Measurements from ENCODE around the gene SEC14L3. TPM values are rescaled to one million over a fixed set of nuclear protein-coding genes. Genes with fewer than 3 reads are reported as not detected.

SEC14L3 gene
- total RNA-seq: not detected

- no peak within 1 kb of the TSS for H3K4me3 Mint-ChIP-seq
- no peaks in the 10 kb centered on the region for H3K36me3 Mint-ChIP-seq
- peaks cover 12 to 15% of the 10 kb centered on the region in 2 donors for H3K27me3 Mint-ChIP-seq
- H3K27ac Mint-ChIP-seq: peak within 1 kb of the TSS; percentile 44 to 81
- no peak for DNase-seq (ENCODE audit: low spot score)
- ATAC-seq: no peak
- no peaks in the 10 kb centered on the region for H3K9me3 Mint-ChIP-seq
- H3K4me1 Mint-ChIP-seq (ENCODE audit: low read depth in 2 of 2): peaks cover 12 to 13% of the 10 kb centered on the region in 2 donors
Measured at GRCh38 chr22:30471616-30472318, at the start of gene SEC14L3. Gene SEC14L3, minus strand, starts transcription at chr22:30472017. Its CDS starts 59 bp downstream, at chr22:30471958.

DNA sequence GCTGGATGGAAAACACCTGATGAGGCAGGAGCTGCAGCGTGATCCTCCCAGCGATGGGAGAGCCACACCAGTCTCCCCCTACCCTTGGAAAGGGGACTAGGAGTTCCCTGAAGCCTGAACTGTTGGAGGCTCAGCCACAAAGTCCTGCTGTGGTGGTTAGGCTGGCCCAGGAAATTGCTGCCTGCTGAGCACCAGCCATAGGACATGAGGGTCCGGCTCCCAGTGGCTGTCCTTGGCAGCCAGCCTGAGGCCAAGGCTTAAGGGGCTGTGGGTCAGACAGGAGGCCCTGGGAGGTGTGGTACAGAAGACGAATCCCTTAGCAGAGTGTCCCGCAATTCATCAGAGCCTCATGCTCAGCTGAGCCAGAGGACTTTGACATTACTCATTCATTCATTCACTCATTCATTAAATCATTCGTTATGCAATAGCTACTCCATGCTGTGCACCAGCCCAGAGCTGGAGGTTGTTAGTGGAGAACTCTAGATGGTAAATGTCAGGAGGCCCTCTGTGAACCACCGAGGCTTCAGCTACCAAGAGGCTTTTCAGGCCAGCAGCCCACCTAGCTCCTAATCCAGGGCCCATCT is 48.1 kb upstream of the SEC14L3 start:
- no peak overlapping the region for H3K27ac Mint-ChIP-seq

GRCh38 chr22:30516731-30517130 is 44.9 kb upstream of the SEC14L3 start:
- H3K36me3 Mint-ChIP-seq: no peaks in the 10 kb centered on the region
- ATAC-seq (no peak), DNase-seq (ENCODE audit: low spot score) (no peak)
- no peak overlapping the region for H3K4me3 Mint-ChIP-seq
- no peaks in the 10 kb centered on the region for H3K9me3 Mint-ChIP-seq
- H3K27me3 Mint-ChIP-seq: peaks cover 5 to 9% of the 10 kb centered on the region in 2 donors
- H3K27ac Mint-ChIP-seq: no peak overlapping the region
- H3K4me1 Mint-ChIP-seq (ENCODE audit: low read depth in 2 of 2): no peaks in the 10 kb centered on the region

More for the DNA sequence above, 48.1 kb upstream of the SEC14L3 start:
- Mint-ChIP-seq H3K27me3 (peaks cover 5 to 11% of the 10 kb centered on the region in 2 donors), H3K9me3 (no peaks in the 10 kb centered on the region), H3K4me3 (no peak overlapping the region), H3K4me1 (ENCODE audit: low read depth in 2 of 2) (no peaks in the 10 kb centered on the region), H3K36me3 (no peaks in the 10 kb centered on the region)
- ATAC-seq (no peak), DNase-seq (ENCODE audit: low spot score) (no peak)

DNA sequence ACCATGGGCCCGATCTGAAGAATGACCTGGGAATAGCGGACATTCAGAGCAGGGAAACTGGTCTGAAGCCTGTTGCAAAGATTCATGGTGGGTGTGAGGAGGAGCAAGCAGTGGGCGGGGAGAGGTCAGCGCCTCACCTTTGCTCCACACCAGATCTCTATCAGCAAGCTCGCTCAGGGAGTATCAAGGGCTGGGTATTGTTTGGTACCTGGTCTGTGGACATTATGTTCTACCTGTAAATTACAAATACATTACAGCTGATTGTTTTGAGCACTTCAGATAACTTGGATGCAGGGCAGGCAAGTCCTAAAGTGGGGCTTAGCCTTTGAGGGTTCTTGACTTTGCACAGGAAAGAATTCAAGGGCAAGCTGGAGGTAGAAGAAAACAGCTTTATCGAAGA is 44.5 kb upstream of the SEC14L3 start:
- no peak overlapping the region for H3K4me3 Mint-ChIP-seq
- peaks cover 5 to 9% of the 10 kb centered on the region in 2 donors for H3K27me3 Mint-ChIP-seq
- H3K27ac Mint-ChIP-seq: no peak overlapping the region
- no peaks in the 10 kb centered on the region for H3K4me1 Mint-ChIP-seq (ENCODE audit: low read depth in 2 of 2)
- no peak for DNase-seq (ENCODE audit: low spot score)
- H3K36me3 Mint-ChIP-seq: no peaks in the 10 kb centered on the region
- no peak for ATAC-seq
- H3K9me3 Mint-ChIP-seq: no peaks in the 10 kb centered on the region

GRCh38 chr22:30514252-30514651 is 42.4 kb upstream of the SEC14L3 start:
- H3K9me3 Mint-ChIP-seq: no peaks in the 10 kb centered on the region
- H3K36me3 Mint-ChIP-seq: no peaks in the 10 kb centered on the region
- DNase-seq (ENCODE audit: low spot score) (no peak), ATAC-seq (no peak)
- no peaks in the 10 kb centered on the region for H3K4me1 Mint-ChIP-seq (ENCODE audit: low read depth in 2 of 2)
- no peak overlapping the region for H3K27ac Mint-ChIP-seq
- no peak overlapping the region for H3K4me3 Mint-ChIP-seq
- H3K27me3 Mint-ChIP-seq: peaks cover 5 to 12% of the 10 kb centered on the region in 2 donors

DNA sequence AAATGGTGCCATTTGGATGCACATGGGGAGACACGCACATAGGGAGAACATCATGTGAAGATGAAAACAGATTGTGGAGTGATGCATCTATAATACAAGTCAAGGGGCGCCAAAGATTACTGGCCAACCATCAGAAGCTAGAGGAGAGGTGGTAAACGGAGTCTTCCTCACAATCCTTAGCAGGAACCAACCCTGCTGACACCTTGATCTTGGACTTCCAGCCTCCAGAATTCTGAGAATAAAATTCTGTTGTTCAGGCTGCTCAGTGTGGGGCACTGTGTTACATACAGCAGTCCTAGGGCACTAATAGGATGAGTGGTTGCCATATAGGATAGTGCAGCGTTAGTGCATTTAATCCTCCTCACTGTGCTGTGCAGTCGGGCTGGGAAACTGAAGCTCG is 41.6 kb upstream of the SEC14L3 start:
- H3K4me3 Mint-ChIP-seq: no peak overlapping the region
- H3K9me3 Mint-ChIP-seq: no peaks in the 10 kb centered on the region
- DNase-seq (ENCODE audit: low spot score) (no peak), ATAC-seq (no peak)
- no peaks in the 10 kb centered on the region for H3K36me3 Mint-ChIP-seq
- no peak overlapping the region for H3K27ac Mint-ChIP-seq
- no peaks in the 10 kb centered on the region for H3K4me1 Mint-ChIP-seq (ENCODE audit: low read depth in 2 of 2)
- peaks cover 5 to 12% of the 10 kb centered on the region in 2 donors for H3K27me3 Mint-ChIP-seq

GRCh38 chr22:30511911-30512310 is 40.1 kb upstream of the SEC14L3 start:
- Mint-ChIP-seq H3K4me3 (no peak overlapping the region), H3K36me3 (no peaks in the 10 kb centered on the region), H3K4me1 (ENCODE audit: low read depth in 2 of 2) (no peaks in the 10 kb centered on the region), H3K27me3 (peaks cover 5 to 8% of the 10 kb centered on the region in 2 donors), H3K9me3 (no peaks in the 10 kb centered on the region), H3K27ac (no peak overlapping the region)
- DNase-seq (ENCODE audit: low spot score) (no peak), ATAC-seq (no peak)

GRCh38 chr22:30511109-30511508 is 39.3 kb upstream of the SEC14L3 start:
- Mint-ChIP-seq H3K27ac (no peak overlapping the region), H3K4me1 (ENCODE audit: low read depth in 2 of 2) (no peaks in the 10 kb centered on the region), H3K9me3 (no peaks in the 10 kb centered on the region), H3K36me3 (no peaks in the 10 kb centered on the region), H3K4me3 (no peak overlapping the region), H3K27me3 (peaks cover 12% of the 10 kb centered on the region in 2 donors)
- no peak for DNase-seq (ENCODE audit: low spot score)
- no peak for ATAC-seq

DNA sequence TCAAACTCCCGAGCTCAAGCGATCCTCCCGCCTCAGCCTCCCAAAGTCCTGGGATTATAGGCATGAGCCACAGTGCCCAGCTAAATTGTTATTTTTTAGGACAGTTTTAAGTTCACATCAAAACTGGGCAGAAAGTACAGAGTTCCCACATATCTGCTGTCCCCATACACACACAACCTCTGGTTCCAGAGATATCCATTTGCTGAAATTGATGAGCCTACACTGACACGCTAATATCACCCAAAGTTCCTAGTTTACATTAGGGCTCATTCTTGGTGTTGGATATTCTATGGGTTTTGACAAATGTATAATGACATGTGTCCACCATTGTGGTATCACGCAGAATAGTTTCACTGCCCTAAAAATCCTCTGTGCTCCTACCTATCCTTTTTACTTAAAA is 36.4 kb upstream of the SEC14L3 start:
- ATAC-seq (no peak), DNase-seq (ENCODE audit: low spot score) (no peak)
- no peaks in the 10 kb centered on the region for H3K36me3 Mint-ChIP-seq
- H3K4me1 Mint-ChIP-seq (ENCODE audit: low read depth in 2 of 2): no peaks in the 10 kb centered on the region
- no peak overlapping the region for H3K27ac Mint-ChIP-seq
- H3K4me3 Mint-ChIP-seq: no peak overlapping the region
- H3K27me3 Mint-ChIP-seq: peaks cover 14 to 16% of the 10 kb centered on the region in 2 donors
- no peaks in the 10 kb centered on the region for H3K9me3 Mint-ChIP-seq

DNA sequence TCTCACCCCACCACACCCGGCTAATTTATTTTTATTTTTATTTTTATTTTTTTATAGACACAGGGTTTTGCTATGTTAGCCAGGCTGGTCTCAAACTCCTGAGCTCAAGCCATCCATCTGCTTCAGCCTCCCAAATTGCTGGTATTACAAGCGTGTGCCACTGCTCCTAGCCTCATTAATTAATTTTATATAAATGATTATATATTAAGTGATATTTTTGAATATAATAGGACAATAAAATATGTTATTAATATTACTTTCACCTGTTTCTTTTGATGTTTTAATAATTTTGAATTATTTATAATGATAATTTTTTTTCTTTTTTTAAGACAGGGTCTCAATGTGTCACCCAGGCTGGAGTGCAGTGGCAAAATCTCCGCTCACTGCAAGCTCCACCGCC is 35.9 kb upstream of the SEC14L3 start:
- no peaks in the 10 kb centered on the region for H3K9me3 Mint-ChIP-seq
- no peaks in the 10 kb centered on the region for H3K4me1 Mint-ChIP-seq (ENCODE audit: low read depth in 2 of 2)
- DNase-seq (ENCODE audit: low spot score): no peak
- ATAC-seq: no peak
- H3K27me3 Mint-ChIP-seq: peaks cover 14 to 16% of the 10 kb centered on the region in 2 donors
- H3K27ac Mint-ChIP-seq: no peak overlapping the region
- no peak overlapping the region for H3K4me3 Mint-ChIP-seq
- H3K36me3 Mint-ChIP-seq: no peaks in the 10 kb centered on the region

GRCh38 chr22:30506507-30506968 is 34.7 kb upstream of the SEC14L3 start:
- no peaks in the 10 kb centered on the region for H3K36me3 Mint-ChIP-seq
- no peaks in the 10 kb centered on the region for H3K9me3 Mint-ChIP-seq
- no peak for DNase-seq (ENCODE audit: low spot score)
- H3K4me3 Mint-ChIP-seq: no peak overlapping the region
- H3K27me3 Mint-ChIP-seq: peaks cover 14 to 16% of the 10 kb centered on the region in 2 donors
- H3K27ac Mint-ChIP-seq: no peak overlapping the region
- H3K4me1 Mint-ChIP-seq (ENCODE audit: low read depth in 2 of 2): no peaks in the 10 kb centered on the region
- ATAC-seq: no peak

DNA sequence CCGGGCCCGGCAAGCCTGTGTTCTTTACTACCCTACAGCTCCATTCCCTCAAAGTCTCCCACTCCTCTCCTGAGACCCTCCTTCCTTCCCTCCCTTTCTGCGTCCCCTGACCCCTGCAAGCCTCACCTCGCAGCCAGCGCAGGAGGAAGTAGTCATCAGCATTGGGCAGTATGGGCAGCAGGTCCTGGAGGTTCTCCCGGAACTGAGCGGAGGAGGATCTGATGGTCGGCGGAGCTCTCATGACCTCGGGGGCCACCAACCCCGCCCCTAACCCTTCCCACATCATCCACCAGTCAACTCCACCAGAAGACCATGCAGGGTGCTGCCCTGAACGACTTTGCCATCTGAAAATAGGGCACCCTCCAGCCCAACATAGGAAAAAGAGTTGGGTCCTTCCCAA is 31.7 kb upstream of the SEC14L3 start:
- no peak overlapping the region for H3K4me3 Mint-ChIP-seq
- no peaks in the 10 kb centered on the region for H3K36me3 Mint-ChIP-seq
- peaks cover 14 to 20% of the 10 kb centered on the region in 2 donors for H3K27me3 Mint-ChIP-seq
- H3K27ac Mint-ChIP-seq: no peak overlapping the region
- no peaks in the 10 kb centered on the region for H3K4me1 Mint-ChIP-seq (ENCODE audit: low read depth in 2 of 2)
- ATAC-seq (no peak), DNase-seq (ENCODE audit: low spot score) (no peak)
- no peaks in the 10 kb centered on the region for H3K9me3 Mint-ChIP-seq

GRCh38 chr22:30502911-30503310 is 31.1 kb upstream of the SEC14L3 start:
- Mint-ChIP-seq H3K36me3 (no peaks in the 10 kb centered on the region), H3K9me3 (no peaks in the 10 kb centered on the region), H3K27ac (no peak overlapping the region), H3K4me3 (no peak overlapping the region), H3K4me1 (ENCODE audit: low read depth in 2 of 2) (no peaks in the 10 kb centered on the region), H3K27me3 (peaks cover 14 to 20% of the 10 kb centered on the region in 2 donors)
- ATAC-seq (no peak), DNase-seq (ENCODE audit: low spot score) (no peak)

- ATAC-seq (no peak), DNase-seq (ENCODE audit: low spot score) (no peak)
- Mint-ChIP-seq H3K36me3 (no peaks in the 10 kb centered on the region), H3K4me3 (no peak overlapping the region), H3K4me1 (ENCODE audit: low read depth in 2 of 2) (no peaks in the 10 kb centered on the region), H3K27ac (no peak overlapping the region), H3K9me3 (no peaks in the 10 kb centered on the region), H3K27me3 (peaks cover 14 to 20% of the 10 kb centered on the region in 2 donors)
Measured at GRCh38 chr22:30502153-30502552, 30.3 kb upstream of the SEC14L3 start.
